GM12873 (cell line): ENCODE data around the gene PAX2.

Source experiments
- CTCF ChIP-seq: IDR thresholded peaks from 2 replicates; pipeline ENCODE4 v1.5.1; 2012; ENCODE audit warnings: low read depth, mild to moderate bottlenecking, moderate library complexity, low read length, control low read depth; ENCODE audit not compliant: insufficient read depth; ENCODE audit errors: missing control alignments

Gene PAX2

GRCh38 chr10:100761191-100761590, 15.8 kb downstream of the PAX2 start:
- TF ChIP-seq CTCF: no peak

- TF ChIP-seq CTCF: no peak
These were observed 17.8 kb downstream of the PAX2 start for GRCh38 chr10:100763043-100763747.

GRCh38 chr10:100766693-100767421, 21.5 kb downstream of the PAX2 start:
- TF ChIP-seq CTCF: no peak

GRCh38 chr10:100767422-100767775, 22.0 kb downstream of the PAX2 start:
- no peak for TF ChIP-seq CTCF

GRCh38 chr10:100769481-100769880, 24.1 kb downstream of the PAX2 start:
- no peak for TF ChIP-seq CTCF

- TF ChIP-seq CTCF: no peak
These were observed 28.3 kb downstream of the PAX2 start for GRCh38 chr10:100773646-100774045.

GRCh38 chr10:100774223-100774622, 28.8 kb downstream of the PAX2 start:
- TF ChIP-seq CTCF: no peak
